ENCODE data around the gene PTPRJ.

GRCh38 chr11:48007677-48008076 lies 27.3 kb downstream of the PTPRJ start:
- TF ChIP-seq POLR2A (IDR thresholded peaks at IDR 0.05) (no peak), CTCF (IDR thresholded peaks at IDR 0.05) (no peak)
